ENCODE data around the gene OR2H2. TPM values are rescaled to one million over a fixed set of nuclear protein-coding genes. Genes with fewer than 3 reads are reported as not detected.

Gene OR2H2
- total RNA-seq (not detected), polyA plus RNA-seq (not detected)

DNA sequence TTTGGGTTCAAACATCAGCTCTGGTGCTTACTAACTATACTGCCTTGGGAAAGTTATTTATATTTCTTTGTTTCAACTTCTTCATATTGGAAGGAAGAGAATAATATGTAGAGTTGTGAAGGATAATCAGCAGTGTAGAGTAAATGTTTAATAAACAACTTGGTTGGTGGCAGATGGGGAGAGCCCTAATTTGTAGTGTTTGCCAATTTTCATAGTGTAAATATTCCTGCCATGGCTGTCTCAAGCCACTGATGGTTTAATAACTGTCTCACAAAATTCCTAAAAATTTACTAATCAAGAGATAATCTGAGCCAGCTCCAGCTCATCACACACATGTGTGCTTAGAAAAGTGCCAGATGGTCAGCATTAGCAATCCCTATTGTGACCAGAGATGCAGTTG lies at the start of gene OR2H2:
OR2H2 (plus strand) TSS at position 301 of the 400 bp plus-strand sequence. CDS start 2,824 bp downstream, outside the sequence.
- Histone ChIP-seq H3K4me1 (ENCODE audit: insufficient read depth) (no peaks in the 10 kb centered on the region), H3K4me3 (ENCODE audit: low read depth, low read length) (no peak within 1 kb of the TSS), H3K36me3 (ENCODE audit: insufficient read depth) (no peaks in the 10 kb centered on the region), H3K27ac (ENCODE audit: low read depth) (no peak within 1 kb of the TSS)
- DNase-seq (ENCODE audit: extremely low spot score): no peak

DNA sequence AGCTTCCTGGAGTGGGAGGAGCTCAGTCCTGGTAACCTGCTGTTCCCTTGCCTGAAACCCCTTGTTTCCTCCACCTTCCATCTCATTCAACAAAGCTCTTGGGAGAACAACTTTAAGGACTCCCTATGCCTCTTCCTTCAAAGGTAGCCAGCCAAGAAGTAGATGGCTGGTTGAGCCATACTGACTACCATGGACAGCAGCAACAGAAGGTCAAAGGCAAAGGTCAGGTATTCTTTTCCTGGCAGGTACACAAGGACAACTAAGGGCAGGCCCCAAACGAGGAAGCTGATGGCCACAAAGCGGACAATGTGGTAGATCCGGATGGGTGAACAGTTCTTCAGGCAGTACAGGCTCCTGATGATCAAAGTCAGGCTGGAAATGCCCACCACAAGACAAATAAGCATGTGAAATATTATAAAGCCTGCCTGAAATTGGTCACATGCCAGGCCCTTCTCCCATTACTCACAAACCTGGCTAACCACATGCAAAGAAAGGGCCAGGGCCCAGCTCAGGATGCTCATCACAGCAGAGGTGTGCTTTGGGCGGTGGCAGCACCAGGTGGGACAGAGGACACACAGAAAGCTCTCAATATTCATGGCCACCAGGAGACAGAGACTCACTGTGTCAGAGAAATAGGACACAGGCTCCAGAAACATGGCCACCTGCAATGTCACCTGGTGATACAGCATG lies 47.1 kb upstream of the OR2H2 start:
- WGBS: 74% methylated on average over 4 of the region's 4 CpGs
- no peaks in the 10 kb centered on the region for H3K36me3 ChIP-seq (ENCODE audit: insufficient read depth)
- no peak overlapping the region for H3K27ac ChIP-seq (ENCODE audit: low read depth)
- no peak for DNase-seq (ENCODE audit: extremely low spot score)
- H3K4me1 ChIP-seq (ENCODE audit: insufficient read depth): no peaks in the 10 kb centered on the region
- H3K4me3 ChIP-seq (ENCODE audit: low read depth, low read length): no peak overlapping the region

DNA sequence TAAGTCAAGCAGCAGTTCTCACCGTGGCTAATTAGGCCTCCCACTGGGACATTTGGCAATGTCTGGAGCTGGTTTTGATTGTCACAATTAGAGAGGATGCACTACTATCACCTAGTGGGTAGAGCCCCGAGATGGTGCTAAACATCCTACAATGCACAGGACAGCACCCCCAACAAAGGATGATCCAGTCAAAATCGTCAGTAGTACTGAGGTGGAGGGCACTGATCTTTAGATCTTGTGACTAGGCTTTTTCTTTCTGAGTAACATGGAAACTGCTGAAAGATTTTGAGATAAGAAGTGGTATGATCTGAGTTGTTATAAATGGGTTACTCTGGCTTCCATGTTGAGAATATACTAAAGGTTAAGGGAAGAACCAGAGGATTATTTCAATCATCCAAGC lies 37.3 kb upstream of the OR2H2 start:
- Histone ChIP-seq H3K36me3 (ENCODE audit: insufficient read depth) (no peaks in the 10 kb centered on the region), H3K4me1 (ENCODE audit: insufficient read depth) (no peaks in the 10 kb centered on the region), H3K27ac (ENCODE audit: low read depth) (no peak overlapping the region), H3K4me3 (ENCODE audit: low read depth, low read length) (no peak overlapping the region)
- WGBS: 36% methylated on average over 3 of the region's 3 CpGs
- no peak for DNase-seq (ENCODE audit: extremely low spot score)

DNA sequence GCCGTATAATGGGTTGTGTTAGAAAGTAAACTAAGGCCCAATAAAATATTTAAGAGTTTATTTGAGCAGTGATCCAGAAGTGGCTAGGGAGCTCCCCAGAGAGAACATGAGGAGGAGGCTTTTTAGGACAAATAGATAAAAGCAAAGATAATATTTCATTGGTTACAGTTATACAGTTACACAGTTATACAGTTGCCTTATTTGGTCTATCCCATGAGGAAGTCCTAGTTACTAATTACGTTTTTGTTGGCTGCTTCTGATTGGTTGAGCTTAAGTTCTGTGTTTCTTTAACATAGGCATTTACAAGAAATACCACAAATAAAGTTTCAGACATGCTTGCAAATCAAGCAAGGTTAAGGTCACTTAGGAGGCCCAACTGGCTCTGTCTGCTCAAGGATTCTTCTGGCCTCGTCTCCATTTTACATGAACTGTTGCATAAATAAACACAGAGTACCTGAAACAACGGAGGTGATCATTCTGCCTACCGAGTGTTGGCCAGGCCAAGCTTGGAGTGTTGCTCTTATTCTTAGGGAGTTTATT lies 32.3 kb upstream of the OR2H2 start:
- WGBS: 14% methylated on average over 5 of the region's 5 CpGs
- no peaks in the 10 kb centered on the region for H3K4me1 ChIP-seq (ENCODE audit: insufficient read depth)
- H3K36me3 ChIP-seq (ENCODE audit: insufficient read depth): no peaks in the 10 kb centered on the region
- no peak overlapping the region for H3K27ac ChIP-seq (ENCODE audit: low read depth)
- peak; percentile 10 for DNase-seq (ENCODE audit: extremely low spot score)
- no peak overlapping the region for H3K4me3 ChIP-seq (ENCODE audit: low read depth, low read length)

DNA sequence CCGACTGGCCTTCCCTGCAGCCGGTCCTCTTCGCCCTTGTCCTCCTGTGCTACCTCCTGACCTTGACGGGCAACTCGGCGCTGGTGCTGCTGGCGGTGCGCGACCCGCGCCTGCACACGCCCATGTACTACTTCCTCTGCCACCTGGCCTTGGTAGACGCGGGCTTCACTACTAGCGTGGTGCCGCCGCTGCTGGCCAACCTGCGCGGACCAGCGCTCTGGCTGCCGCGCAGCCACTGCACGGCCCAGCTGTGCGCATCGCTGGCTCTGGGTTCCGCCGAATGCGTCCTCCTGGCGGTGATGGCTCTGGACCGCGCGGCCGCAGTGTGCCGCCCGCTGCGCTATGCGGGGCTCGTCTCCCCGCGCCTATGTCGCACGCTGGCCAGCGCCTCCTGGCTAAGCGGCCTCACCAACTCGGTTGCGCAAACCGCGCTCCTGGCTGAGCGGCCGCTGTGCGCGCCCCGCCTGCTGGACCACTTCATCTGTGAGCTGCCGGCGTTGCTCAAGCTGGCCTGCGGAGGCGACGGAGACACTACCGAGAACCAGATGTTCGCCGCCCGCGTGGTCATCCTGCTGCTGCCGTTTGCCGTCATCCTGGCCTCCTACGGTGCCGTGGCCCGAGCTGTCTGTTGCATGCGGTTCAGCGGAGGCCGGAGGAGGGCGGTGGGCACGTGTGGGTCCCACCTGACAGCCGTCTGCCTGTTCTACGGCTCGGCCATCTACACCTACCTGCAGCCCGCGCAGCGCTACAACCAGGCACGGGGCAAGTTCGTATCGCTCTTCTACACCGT lies 31.5 kb upstream of the OR2H2 start:
- H3K27ac ChIP-seq (ENCODE audit: low read depth): no peak overlapping the region
- DNase-seq (ENCODE audit: extremely low spot score): peak; percentile 2
- H3K36me3 ChIP-seq (ENCODE audit: insufficient read depth): no peaks in the 10 kb centered on the region
- WGBS: 2% methylated on average over 83 of the region's 83 CpGs
- no peaks in the 10 kb centered on the region for H3K4me1 ChIP-seq (ENCODE audit: insufficient read depth)
- peak overlapping the region; percentile 29 for H3K4me3 ChIP-seq (ENCODE audit: low read depth, low read length)

DNA sequence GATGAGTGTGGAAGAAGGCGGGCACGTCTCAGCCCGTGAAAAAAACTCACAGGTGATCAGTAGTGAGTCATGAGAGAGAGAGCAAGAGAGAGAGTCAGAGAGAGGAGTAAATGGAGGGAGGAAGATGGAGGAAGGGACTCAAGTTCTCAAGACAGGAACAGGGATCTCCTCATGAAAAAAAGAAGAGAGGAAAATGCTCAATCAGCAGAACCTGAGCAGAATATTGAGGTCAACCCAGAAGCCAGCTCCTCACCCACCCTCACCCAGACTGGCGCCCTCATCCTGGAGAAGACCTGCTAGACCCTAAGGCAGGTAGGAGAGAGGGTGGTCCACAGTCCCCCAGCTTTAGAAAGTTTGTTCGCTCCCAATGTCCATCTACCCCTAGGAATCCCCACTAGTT lies 30.2 kb upstream of the OR2H2 start:
- Histone ChIP-seq H3K27ac (ENCODE audit: low read depth) (no peak overlapping the region), H3K36me3 (ENCODE audit: insufficient read depth) (no peaks in the 10 kb centered on the region), H3K4me1 (ENCODE audit: insufficient read depth) (no peaks in the 10 kb centered on the region), H3K4me3 (ENCODE audit: low read depth, low read length) (no peak overlapping the region)
- WGBS: 80% methylated on average over 5 of the region's 5 CpGs
- no peak for DNase-seq (ENCODE audit: extremely low spot score)

DNA sequence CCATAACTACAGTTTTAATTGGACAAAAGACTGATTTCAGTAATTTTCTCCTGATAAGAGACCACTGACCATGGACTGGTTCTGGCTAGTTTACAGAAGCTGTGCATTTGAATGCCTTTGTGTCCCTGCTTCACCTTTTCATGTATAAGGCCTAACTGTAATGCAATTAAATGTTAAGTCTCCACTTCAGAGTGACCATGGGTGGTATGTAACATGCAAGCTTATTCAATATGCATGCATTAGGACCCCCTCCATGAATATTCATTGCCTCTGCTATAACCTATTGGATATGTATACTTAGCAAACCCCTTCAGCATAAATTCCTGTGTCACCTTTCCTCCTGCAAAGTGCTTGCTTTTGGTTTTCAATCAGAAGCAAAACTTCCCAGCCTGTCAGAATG lies 27.6 kb upstream of the OR2H2 start:
- Histone ChIP-seq H3K4me3 (ENCODE audit: low read depth, low read length) (no peak overlapping the region), H3K36me3 (ENCODE audit: insufficient read depth) (no peaks in the 10 kb centered on the region), H3K4me1 (ENCODE audit: insufficient read depth) (no peaks in the 10 kb centered on the region), H3K27ac (ENCODE audit: low read depth) (no peak overlapping the region)
- DNase-seq (ENCODE audit: extremely low spot score): no peak

DNA sequence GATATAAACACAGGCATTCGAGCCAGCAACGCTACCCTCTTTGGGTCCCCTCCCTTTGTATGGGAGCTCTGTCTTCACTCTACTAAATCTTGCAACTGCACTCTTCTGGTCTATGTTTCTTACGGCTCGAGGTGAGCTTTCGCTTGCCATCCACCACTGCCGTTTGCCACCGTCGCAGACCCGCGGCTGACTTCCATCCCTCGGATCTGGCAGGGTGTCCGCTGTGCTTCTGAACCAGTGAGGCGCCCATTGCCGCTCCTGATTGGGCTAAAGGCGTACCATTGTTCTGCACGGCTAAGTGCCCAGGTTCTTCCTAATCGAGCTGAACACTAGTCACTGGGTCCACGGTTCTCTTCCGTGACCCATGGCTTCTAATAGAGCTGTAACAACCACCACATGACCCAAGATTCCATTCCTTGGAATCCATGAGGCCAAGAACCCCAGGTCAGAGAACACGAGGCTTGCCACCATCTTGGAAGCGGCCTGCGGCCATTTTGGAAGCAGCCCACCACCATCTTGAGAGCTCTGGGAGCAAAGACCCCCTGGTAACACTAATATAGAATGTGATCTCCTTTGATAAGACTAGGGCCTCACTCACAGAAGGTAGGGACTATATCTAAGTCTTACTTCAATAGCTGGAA lies 26.4 kb upstream of the OR2H2 start:
- WGBS: 84% methylated on average over 22 of the region's 22 CpGs
- Histone ChIP-seq H3K4me3 (ENCODE audit: low read depth, low read length) (no peak overlapping the region), H3K4me1 (ENCODE audit: insufficient read depth) (no peaks in the 10 kb centered on the region), H3K27ac (ENCODE audit: low read depth) (no peak overlapping the region), H3K36me3 (ENCODE audit: insufficient read depth) (no peaks in the 10 kb centered on the region)
- DNase-seq (ENCODE audit: extremely low spot score): no peak

DNA sequence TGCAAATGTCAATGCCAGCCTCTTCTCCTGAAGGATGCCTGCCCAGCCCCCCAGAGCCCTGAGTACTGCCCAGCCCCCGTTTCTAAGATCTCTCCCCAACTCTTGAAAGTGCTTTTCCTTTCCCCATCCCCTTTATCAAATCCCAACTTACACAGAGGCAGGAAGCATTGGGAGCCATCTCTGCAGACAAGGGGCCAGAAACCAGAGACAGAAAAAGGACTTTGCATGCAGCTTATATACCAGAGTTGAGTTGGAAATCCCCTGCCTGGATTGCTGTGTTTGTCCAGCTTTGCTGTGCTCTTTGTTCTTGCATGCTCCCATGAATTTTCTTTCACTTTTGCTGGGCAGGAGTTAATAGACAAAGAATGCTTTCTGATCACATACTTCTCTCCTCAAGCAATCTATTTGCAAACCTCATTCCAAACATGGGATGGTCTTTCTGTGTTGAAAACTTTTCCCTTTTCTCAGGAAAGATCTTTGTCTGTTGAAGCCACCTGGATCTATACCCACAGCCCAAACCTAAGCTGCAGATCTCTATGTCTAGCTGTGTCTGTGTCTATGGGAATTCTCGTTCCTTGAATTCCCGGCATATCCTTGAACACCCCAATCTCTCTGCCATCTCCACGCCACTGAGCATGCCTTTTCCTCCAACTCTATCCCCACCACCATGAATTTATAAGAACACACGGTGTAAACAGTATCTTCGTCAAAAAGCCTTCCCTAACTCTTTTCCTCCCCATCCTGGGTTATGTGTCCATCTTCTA lies 25.2 kb upstream of the OR2H2 start, which contains the start of gene UBD:
UBD (minus strand) TSS at position 209 of the 764 bp plus-strand sequence; CDS start at position 178, 31 bp downstream.
- Histone ChIP-seq H3K27ac (ENCODE audit: low read depth) (no peak within 1 kb of the TSS), H3K36me3 (ENCODE audit: insufficient read depth) (no peaks in the 10 kb centered on the region), H3K4me3 (ENCODE audit: low read depth, low read length) (no peak within 1 kb of the TSS), H3K4me1 (ENCODE audit: insufficient read depth) (no peaks in the 10 kb centered on the region)
- no peak for DNase-seq (ENCODE audit: extremely low spot score)
- 73% methylated on average over 6 of the region's 6 CpGs for WGBS

DNA sequence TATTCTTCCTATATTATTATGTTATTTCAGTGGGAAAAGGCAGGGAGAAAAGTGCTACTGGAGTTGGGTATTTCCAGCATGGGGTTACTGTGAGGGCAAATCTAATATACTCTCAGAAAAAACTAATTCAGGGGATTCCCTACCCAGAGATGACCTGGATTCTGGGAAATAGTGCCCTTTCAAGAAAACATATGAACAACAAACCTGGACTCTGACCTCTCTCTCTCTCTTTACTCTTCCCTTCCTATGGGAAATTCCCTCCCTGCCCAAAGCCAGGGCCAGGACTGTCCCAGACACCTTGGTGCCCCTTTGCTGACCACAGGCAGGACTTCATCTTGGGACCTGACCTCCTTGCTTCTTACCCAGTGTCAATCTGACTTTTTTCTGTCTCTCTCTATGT lies 23.8 kb upstream of the OR2H2 start:
- no peaks in the 10 kb centered on the region for H3K4me1 ChIP-seq (ENCODE audit: insufficient read depth)

DNA sequence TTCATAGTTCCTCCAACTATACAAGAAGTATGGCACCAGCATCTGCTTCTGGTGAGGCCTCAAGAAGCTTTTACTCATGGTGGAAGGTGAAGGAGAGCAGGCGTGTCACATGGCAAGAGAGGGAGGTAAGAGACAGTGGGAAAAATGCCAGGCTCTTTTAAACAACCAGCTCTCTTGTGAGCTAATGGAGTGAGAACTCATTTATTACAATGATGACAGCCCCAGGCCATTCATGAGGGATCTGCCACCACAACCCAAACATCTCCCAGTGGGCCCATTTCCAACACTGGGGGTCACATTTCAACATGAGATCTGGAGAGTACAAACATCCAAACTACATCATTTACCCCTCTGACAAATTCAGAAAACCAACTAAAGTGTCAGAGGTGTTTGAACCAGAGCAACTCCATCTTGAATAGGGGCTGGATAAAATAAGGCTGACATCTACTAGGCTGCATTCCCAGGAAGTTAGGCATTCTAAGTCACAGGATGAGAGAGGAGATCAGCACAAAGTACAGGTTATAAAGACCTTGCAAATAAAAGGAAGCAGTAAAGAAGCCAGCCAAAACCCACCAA lies 23.2 kb upstream of the OR2H2 start:
- no peak overlapping the region for H3K4me3 ChIP-seq (ENCODE audit: low read depth, low read length)
- no peaks in the 10 kb centered on the region for H3K36me3 ChIP-seq (ENCODE audit: insufficient read depth)
- H3K4me1 ChIP-seq (ENCODE audit: insufficient read depth): no peaks in the 10 kb centered on the region
- DNase-seq (ENCODE audit: extremely low spot score): no peak
- H3K27ac ChIP-seq (ENCODE audit: low read depth): no peak overlapping the region
- 65% methylated on average over 1 of the region's 1 CpG for WGBS

More for the DNA sequence above, 23.8 kb upstream of the OR2H2 start:
- Histone ChIP-seq H3K36me3 (ENCODE audit: insufficient read depth) (no peaks in the 10 kb centered on the region), H3K4me3 (ENCODE audit: low read depth, low read length) (no peak overlapping the region), H3K27ac (ENCODE audit: low read depth) (no peak overlapping the region)
- DNase-seq (ENCODE audit: extremely low spot score): no peak

DNA sequence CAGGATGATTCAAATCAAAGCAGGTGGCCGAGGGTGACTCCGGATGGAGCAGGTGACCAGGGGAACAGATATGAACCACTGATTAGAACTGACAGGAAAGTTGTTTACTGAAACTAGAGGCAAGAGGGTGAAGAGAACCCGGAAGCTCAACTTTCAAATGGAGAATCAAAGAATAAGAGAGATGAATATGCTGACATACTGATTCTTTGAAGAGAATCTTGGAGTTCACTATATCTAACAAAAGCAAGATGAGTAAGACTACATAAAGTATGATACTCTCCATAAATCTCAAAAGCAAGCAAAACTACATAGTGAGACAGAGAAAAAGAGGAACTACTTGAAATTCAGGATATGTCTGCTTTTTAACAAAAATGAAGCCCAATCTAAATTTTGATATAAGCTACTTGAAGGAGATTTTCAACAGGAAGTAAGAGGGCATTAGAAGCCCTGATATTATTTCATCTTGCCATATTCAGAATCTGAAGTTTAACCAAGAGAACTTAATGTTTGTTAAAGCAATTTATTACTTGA lies 21.4 kb upstream of the OR2H2 start:
- no peak for DNase-seq (ENCODE audit: extremely low spot score)
- H3K4me1 ChIP-seq (ENCODE audit: insufficient read depth): no peaks in the 10 kb centered on the region
- WGBS: 71% methylated on average over 3 of the region's 3 CpGs
- no peaks in the 10 kb centered on the region for H3K36me3 ChIP-seq (ENCODE audit: insufficient read depth)
- no peak overlapping the region for H3K4me3 ChIP-seq (ENCODE audit: low read depth, low read length)
- no peak overlapping the region for H3K27ac ChIP-seq (ENCODE audit: low read depth)

DNA sequence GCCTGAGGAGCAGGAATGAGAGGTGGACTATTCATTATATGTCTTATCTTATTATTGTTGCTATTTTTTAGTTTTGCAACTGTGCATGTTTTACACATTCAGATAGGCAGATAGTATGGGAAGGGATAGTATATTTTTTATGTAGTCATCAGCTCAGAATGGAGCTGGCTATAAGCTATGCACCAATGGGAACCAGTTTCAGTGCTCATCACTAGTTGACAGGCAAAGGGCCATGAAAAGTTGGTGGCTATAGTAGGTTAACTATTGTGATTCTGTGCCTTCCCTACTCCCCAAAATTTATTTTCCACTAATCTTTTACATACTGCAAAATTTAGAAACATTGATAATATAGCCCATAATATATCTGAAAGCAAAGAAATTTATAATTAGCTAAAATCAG lies 20.0 kb upstream of the OR2H2 start:
- Histone ChIP-seq H3K36me3 (ENCODE audit: insufficient read depth) (no peaks in the 10 kb centered on the region), H3K4me1 (ENCODE audit: insufficient read depth) (no peaks in the 10 kb centered on the region), H3K27ac (ENCODE audit: low read depth) (no peak overlapping the region), H3K4me3 (ENCODE audit: low read depth, low read length) (no peak overlapping the region)
- DNase-seq (ENCODE audit: extremely low spot score): no peak

All from urinary bladder (tissue), 4 donors.